Transverse colon (tissue), 4 donors: ENCODE results near the gene SPTLC3. TPM values are rescaled to one million over a fixed set of nuclear protein-coding genes. Genes with fewer than 3 reads are reported as not detected.

Source experiments
- DNase-seq: peaks from one replicate; pipeline ENCODE4 v3.0.0-alpha.2; 2019
- H3K27ac ChIP-seq, 4 donors: fragments of 200-600 bp; sonication (generic); 2 replicates each; pipeline ENCODE4 v1.5.1; 2016 to 2018; ENCODE audit warnings: inconsistent platforms in 4 of 4
- H3K27me3 ChIP-seq: fragments of 200-600 bp; sonication (generic); 2 replicates; pipeline ENCODE4 v1.5.1; 2017; ENCODE audit warnings: inconsistent platforms
- H3K36me3 ChIP-seq, 4 donors: fragments of 200-600 bp; sonication (generic); 2 replicates each; pipeline ENCODE4 v1.5.1; 2017 to 2019; ENCODE audit warnings: inconsistent platforms in 4 of 4
- H3K4me1 ChIP-seq, 4 donors: fragments of 200-600 bp; sonication (generic); 2 replicates each; pipeline ENCODE4 v1.5.1; 2017 to 2020; ENCODE audit warnings: inconsistent platforms in 4 of 4
- H3K4me3 ChIP-seq, 4 donors: fragments of 200-600 bp; sonication (generic); 1 replicate in 1 of 4; 2 replicates in 3 of 4; pipeline versions ENCODE4 v1.5.1 to v1.6.1; 2017 to 2019; ENCODE audit warnings: inconsistent platforms in 4 of 4
- H3K9me3 ChIP-seq, 2 donors: fragments of 200-600 bp; sonication (generic); 2 replicates each; pipeline ENCODE4 v1.5.1; 2017 to 2019; ENCODE audit warnings: inconsistent platforms in 2 of 2
- EP300 ChIP-seq: sonication (generic); formaldehyde crosslinking; IDR thresholded peaks from one replicate; pipeline ENCODE4 v1.6.1; 2017; ENCODE audit warnings: antibody characterized with exemption, low read depth
- POLR2A ChIP-seq: fragments of 450-650 bp; IDR thresholded peaks from one replicate; pipeline ENCODE4 v1.6.1; 2016; ENCODE audit warnings: antibody characterized with exemption, mild to moderate bottlenecking, moderate library complexity
- POLR2AphosphoS5 ChIP-seq, 3 donors: sonication (generic); formaldehyde crosslinking; IDR thresholded peaks; one replicate each; pipeline ENCODE4 v1.6.1; 2016; ENCODE audit warnings: antibody characterized with exemption in 3 of 3
- WGBS, 2 donors: methylation state at CpG; one replicate each; pipeline ENCODE4 v1.1.5; 2018; ENCODE audit warnings: low coverage in 1 of 2; 5-methylcytosine and 5-hydroxymethylcytosine counted together
- in situ Hi-C, 4 donors: fragments of 200-750 bp; cut with MboI; loops; one replicate each; pipeline versions ENCODE4 v1.15.0 to v1.15.1; 2017; ENCODE audit warnings: low sequenced_read_pairs in 3 of 4, low pct_ligation_motif_present in 1 of 4, low pct_unique_long_range_greater_than_20kb in 1 of 4
- intact Hi-C: fragments of 100-400 bp; cut with DNase I; formaldehyde crosslinking; loops from one replicate; pipeline ENCODE4 v1.15.1; 2023; ENCODE audit warnings: low total_unique reads
- total RNA-seq, 4 donors: library from RNA; depleted of rRNA; stranded (reverse); fragments of >200 nt; gene quantifications; one replicate each; pipeline ENCODE4 v1.1.0, GENCODE V29; 2016
- TF ChIP-seq, protein P1 (sequence below), 5 experiments: fragments of 200-600 bp in 3 of 5; fragments of 450-650 bp in 2 of 5; sonication (generic) in 3 of 5; IDR thresholded peaks; 1 replicate in 2 of 5; 2 replicates in 3 of 5; pipeline ENCODE4 v1.5.1; 2016 to 2017; ENCODE audit warnings: antibody characterized with exemption in 5 of 5, inconsistent platforms in 3 of 5, mild to moderate bottlenecking in 2 of 5, moderate library complexity in 1 of 5

The SPTLC3 gene
- total RNA-seq, 4 donors from 2014 or later, result 2.6 to 11.6 (median 8.8) TPM

DNA sequence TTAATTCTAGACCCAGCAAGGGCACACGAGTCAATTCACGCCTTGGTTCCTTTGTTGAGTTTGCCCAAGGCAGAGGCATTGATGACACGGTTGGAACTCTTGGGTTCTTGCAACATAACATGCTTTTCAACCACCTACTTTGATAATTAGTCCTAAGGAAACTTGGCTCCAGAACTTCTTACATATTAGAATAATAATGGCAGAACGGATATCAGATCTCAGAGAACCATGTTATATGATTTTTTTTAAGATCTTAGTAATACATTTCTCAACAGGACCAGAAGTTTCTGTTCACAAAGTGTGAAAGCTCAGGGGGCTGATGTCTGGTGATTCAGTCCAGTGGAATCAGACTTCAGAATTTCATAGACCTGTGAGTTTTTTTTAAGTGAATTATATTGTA is 19.2 kb downstream of the SPTLC3 start:
- H3K4me3 ChIP-seq, result no peak overlapping the region
- no peak overlapping the region for H3K27ac ChIP-seq
- no peaks in the 10 kb centered on the region for H3K27me3 ChIP-seq
- no peaks in the 10 kb centered on the region for H3K36me3 ChIP-seq
- intact Hi-C loops (no loop called here), in situ Hi-C loops (no loop called here)
- TF ChIP-seq POLR2A, result no peak
- TF ChIP-seq, protein P1, sequence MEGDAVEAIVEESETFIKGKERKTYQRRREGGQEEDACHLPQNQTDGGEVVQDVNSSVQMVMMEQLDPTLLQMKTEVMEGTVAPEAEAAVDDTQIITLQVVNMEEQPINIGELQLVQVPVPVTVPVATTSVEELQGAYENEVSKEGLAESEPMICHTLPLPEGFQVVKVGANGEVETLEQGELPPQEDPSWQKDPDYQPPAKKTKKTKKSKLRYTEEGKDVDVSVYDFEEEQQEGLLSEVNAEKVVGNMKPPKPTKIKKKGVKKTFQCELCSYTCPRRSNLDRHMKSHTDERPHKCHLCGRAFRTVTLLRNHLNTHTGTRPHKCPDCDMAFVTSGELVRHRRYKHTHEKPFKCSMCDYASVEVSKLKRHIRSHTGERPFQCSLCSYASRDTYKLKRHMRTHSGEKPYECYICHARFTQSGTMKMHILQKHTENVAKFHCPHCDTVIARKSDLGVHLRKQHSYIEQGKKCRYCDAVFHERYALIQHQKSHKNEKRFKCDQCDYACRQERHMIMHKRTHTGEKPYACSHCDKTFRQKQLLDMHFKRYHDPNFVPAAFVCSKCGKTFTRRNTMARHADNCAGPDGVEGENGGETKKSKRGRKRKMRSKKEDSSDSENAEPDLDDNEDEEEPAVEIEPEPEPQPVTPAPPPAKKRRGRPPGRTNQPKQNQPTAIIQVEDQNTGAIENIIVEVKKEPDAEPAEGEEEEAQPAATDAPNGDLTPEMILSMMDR (IDR thresholded peaks at IDR 0.05), result no peak
- no peak for TF ChIP-seq EP300
- no peak for TF ChIP-seq POLR2AphosphoS5 (IDR thresholded peaks at IDR 0.05)
- H3K9me3 ChIP-seq, result no peaks in the 10 kb centered on the region
- 80 to 91% methylated on average over 4 of the region's 4 CpGs for WGBS, 2 donors
- H3K4me1 ChIP-seq, result peaks cover 0 to 6% (median 1%) of the 10 kb centered on the region in 4 donors
- DNase-seq, result no peak

DNA sequence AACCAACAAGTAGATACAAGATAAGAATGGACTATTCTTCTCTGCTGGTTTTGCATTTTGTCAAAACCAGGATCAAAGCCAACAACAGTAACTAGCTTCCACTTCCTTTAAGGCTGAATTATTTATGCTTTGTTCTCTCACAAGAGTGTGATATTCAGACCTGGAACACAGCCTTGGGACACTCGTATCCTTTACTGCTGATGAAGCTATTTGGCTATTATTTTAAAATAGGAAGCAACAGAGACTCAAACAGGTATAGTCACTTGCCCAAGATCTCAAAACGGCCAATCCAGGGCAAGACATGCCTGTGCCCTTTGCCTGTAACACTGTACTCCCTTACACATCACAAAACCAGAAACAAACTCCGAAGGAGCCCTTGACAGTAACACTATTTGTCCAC is 19.9 kb downstream of the SPTLC3 start:
- TF ChIP-seq, protein P1 (IDR thresholded peaks at IDR 0.05), result no peak
- TF ChIP-seq POLR2AphosphoS5 (IDR thresholded peaks at IDR 0.05) (no peak), POLR2A (no peak), EP300 (no peak)
- Histone ChIP-seq H3K27me3 (no peaks in the 10 kb centered on the region), H3K4me3 (no peak overlapping the region), H3K27ac (no peak overlapping the region), H3K36me3 (no peaks in the 10 kb centered on the region), H3K9me3 (no peaks in the 10 kb centered on the region), H3K4me1 (peaks cover 0 to 6% (median 1%) of the 10 kb centered on the region in 4 donors)
- 40 to 64% methylated on average over 1 to 3 of the region's 3 CpGs for WGBS, 2 donors
- in situ Hi-C loops, result no loop called here
- intact Hi-C loops, result no loop called here
- no peak for DNase-seq

DNA sequence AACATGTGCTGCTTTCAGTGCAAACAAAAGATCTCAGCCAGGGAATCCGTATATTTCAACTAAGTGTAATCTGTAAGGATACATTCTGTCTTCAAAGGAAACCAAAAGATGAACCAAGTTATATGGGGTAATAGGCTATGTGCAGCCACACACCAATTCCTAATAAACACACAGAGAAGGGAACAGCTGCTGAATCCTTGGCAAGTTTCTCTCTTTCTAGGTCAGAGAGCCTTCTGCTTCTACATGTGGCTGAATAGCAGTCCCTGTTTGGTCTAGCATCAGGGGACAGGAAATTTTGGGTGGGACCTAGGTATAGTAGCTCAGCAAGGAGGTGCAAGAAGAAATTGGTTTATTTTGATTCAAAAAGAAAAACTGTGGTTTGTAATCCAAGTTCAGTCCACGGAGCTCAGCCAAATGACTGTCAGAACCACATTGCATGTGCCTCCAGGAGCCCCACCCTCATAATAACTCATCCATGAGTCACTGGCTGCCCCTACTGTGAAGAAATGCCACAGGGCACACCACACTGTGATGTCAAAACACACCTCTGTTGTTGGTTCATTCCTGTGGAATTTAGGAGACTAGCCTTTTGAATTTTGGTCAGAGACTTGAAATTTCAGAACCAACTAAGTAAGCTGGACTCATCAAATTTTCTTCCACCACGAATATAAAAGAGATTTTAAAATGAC is 21.1 kb downstream of the SPTLC3 start:
- in situ Hi-C loops (no loop called here), intact Hi-C loops (no loop called here)
- WGBS, 2 donors, result 51 to 60% methylated on average over 2 to 3 of the region's 3 CpGs
- Histone ChIP-seq H3K4me3 (no peak overlapping the region), H3K27me3 (no peaks in the 10 kb centered on the region), H3K9me3 (no peaks in the 10 kb centered on the region), H3K27ac (no peak overlapping the region), H3K4me1 (peaks cover 0 to 6% (median 1%) of the 10 kb centered on the region in 4 donors), H3K36me3 (no peaks in the 10 kb centered on the region)
- peak; percentile 15 for DNase-seq
- TF ChIP-seq POLR2A, result no peak
- TF ChIP-seq POLR2AphosphoS5 (IDR thresholded peaks at IDR 0.05), result no peak
- TF ChIP-seq EP300, result no peak
- TF ChIP-seq, protein P1 (IDR thresholded peaks at IDR 0.05), result no peak

DNA sequence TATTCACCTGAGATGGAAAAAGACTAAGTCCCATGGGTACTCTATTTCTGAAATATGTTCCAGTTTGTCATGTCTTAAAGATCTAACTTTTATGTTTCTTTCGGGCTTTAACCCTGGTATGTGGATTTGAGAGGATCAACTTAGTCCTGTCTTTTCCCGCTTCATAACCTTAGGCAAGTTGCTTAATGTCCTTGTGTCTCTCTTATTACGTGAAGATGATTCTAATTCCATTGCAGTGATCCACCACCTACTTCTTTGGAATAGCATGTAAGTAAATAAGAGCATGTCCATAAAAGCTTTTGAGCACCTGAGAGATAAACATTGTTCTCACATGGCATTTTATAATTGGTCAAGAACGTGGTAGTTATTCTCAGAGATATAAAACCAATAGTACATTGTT is 23.0 kb downstream of the SPTLC3 start:
- Histone ChIP-seq H3K36me3 (no peaks in the 10 kb centered on the region), H3K4me3 (no peak overlapping the region), H3K27ac (no peak overlapping the region), H3K4me1 (peaks cover 0 to 6% (median 1%) of the 10 kb centered on the region in 4 donors), H3K9me3 (no peaks in the 10 kb centered on the region), H3K27me3 (no peaks in the 10 kb centered on the region)
- intact Hi-C loops (no loop called here), in situ Hi-C loops (no loop called here)
- no peak for DNase-seq
- TF ChIP-seq POLR2AphosphoS5 (IDR thresholded peaks at IDR 0.05) (no peak), POLR2A (no peak), EP300 (no peak)
- TF ChIP-seq, protein P1 (IDR thresholded peaks at IDR 0.05), result no peak
- 82 to 89% methylated on average over 4 of the region's 4 CpGs for WGBS, 2 donors
